GM23338 (cell line): ENCODE results near the gene A1BG.

Source experiments
- CREB1 ChIP-seq: fragments of 250-450 bp; sonication (Bioruptor Pico); IDR thresholded peaks from 2 replicates; pipeline ENCODE4 v1.5.0; 2020; ENCODE audit warnings: low read depth, mild to moderate bottlenecking, moderate library complexity
- CTCF ChIP-seq, 2 experiments: fragments of 200-600 bp in 1 of 2; sonication (generic) in 1 of 2; conservative IDR thresholded peaks; 2 replicates each; pipeline versions ENCODE4 v1.5.1 to v1.6.1; 2016 to 2017; ENCODE audit warnings: antibody characterized with exemption in 2 of 2, low read depth in 2 of 2, mild to moderate bottlenecking in 2 of 2, moderate library complexity in 1 of 2
- EZH2 ChIP-seq: fragments of 200-600 bp; sonication (generic); IDR thresholded peaks from one replicate; pipeline ENCODE4 v1.8.0; 2017; ENCODE audit warnings: antibody characterized with exemption, mild to moderate bottlenecking, low read depth; ENCODE audit not compliant: unreplicated experiment
- EZH2phosphoT487 ChIP-seq: fragments of 200-600 bp; sonication (generic); IDR thresholded peaks from one replicate; pipeline ENCODE4 v1.8.1; 2018; ENCODE audit warnings: antibody characterized with exemption; ENCODE audit not compliant: unreplicated experiment
- JUNB ChIP-seq: IDR thresholded peaks from one replicate; pipeline ENCODE4 v1.6.1; 2016; ENCODE audit warnings: antibody characterized with exemption; ENCODE audit not compliant: unreplicated experiment
- POLR2AphosphoS5 ChIP-seq: IDR thresholded peaks from 2 replicates; pipeline ENCODE4 v1.6.1; 2016; ENCODE audit warnings: antibody characterized with exemption, low read depth
- ZNF331 ChIP-seq: fragments of 250-450 bp; sonication (Bioruptor Pico); IDR thresholded peaks from 2 replicates; pipeline ENCODE4 v1.5.0; 2020; ENCODE audit warnings: low read depth, mild to moderate bottlenecking, moderate library complexity
- TF ChIP-seq, protein P1 (sequence below): IDR thresholded peaks from one replicate; pipeline ENCODE4 v1.6.1; 2018; ENCODE audit warnings: antibody characterized with exemption; ENCODE audit not compliant: unreplicated experiment
- TF ChIP-seq, protein P2 (sequence below): IDR thresholded peaks from 2 replicates; pipeline ENCODE4 v1.6.1; 2016; ENCODE audit warnings: antibody characterized with exemption
- TF ChIP-seq, protein P3 (sequence below): fragments of 250-450 bp; sonication (Bioruptor Pico); IDR thresholded peaks from 2 replicates; pipeline ENCODE4 v1.5.0; 2020; ENCODE audit warnings: mild to moderate bottlenecking, moderate library complexity

DNA sequence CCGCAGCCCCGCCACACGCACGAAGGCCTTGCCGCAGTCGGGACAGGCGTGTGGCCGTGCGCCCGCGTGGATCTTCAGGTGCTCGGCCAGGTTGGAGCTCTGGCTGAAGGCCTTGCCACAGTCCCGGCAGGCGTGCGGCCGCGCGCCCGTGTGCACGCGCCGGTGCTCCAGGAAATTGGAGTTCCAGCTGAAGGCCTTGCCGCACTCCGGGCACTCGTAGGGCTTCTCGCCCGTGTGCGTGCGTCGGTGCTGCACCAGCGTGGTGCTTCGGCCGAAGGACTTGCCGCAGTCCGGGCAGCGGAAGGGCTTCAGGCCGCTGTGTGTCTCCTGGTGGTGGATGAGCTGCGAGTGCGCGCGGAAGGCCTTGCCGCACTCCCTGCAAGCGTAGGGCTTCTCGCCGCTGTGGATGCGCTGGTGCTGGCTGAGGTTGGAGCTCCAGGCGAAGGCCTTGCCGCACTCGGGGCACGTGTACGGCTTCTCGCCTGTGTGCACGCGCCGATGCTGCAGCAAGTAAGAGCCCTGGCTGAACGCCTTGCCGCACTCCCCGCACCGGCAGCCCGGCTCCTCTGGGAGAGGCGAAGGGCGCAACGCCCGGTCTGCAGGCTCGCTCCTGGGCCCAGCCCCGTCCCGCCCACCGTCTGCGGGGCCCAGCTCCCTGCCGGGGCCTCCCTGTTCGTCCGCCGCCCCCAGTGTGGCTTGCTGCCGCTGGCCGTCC is 3.6 kb upstream of the A1BG start:
- TF ChIP-seq CTCF (conservative IDR thresholded peaks at IDR 0.05; ENCODE audit: low read depth in 2 of 2) (no peak), JUNB (no peak), EZH2phosphoT487 (no peak), POLR2AphosphoS5 (no peak), CREB1 (no peak), EZH2 (no peak), ZNF331 (CRISPR knock-in tag) (no peak)
- TF ChIP-seq, protein P1, sequence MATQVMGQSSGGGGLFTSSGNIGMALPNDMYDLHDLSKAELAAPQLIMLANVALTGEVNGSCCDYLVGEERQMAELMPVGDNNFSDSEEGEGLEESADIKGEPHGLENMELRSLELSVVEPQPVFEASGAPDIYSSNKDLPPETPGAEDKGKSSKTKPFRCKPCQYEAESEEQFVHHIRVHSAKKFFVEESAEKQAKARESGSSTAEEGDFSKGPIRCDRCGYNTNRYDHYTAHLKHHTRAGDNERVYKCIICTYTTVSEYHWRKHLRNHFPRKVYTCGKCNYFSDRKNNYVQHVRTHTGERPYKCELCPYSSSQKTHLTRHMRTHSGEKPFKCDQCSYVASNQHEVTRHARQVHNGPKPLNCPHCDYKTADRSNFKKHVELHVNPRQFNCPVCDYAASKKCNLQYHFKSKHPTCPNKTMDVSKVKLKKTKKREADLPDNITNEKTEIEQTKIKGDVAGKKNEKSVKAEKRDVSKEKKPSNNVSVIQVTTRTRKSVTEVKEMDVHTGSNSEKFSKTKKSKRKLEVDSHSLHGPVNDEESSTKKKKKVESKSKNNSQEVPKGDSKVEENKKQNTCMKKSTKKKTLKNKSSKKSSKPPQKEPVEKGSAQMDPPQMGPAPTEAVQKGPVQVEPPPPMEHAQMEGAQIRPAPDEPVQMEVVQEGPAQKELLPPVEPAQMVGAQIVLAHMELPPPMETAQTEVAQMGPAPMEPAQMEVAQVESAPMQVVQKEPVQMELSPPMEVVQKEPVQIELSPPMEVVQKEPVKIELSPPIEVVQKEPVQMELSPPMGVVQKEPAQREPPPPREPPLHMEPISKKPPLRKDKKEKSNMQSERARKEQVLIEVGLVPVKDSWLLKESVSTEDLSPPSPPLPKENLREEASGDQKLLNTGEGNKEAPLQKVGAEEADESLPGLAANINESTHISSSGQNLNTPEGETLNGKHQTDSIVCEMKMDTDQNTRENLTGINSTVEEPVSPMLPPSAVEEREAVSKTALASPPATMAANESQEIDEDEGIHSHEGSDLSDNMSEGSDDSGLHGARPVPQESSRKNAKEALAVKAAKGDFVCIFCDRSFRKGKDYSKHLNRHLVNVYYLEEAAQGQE: no peak
- TF ChIP-seq, protein P2, sequence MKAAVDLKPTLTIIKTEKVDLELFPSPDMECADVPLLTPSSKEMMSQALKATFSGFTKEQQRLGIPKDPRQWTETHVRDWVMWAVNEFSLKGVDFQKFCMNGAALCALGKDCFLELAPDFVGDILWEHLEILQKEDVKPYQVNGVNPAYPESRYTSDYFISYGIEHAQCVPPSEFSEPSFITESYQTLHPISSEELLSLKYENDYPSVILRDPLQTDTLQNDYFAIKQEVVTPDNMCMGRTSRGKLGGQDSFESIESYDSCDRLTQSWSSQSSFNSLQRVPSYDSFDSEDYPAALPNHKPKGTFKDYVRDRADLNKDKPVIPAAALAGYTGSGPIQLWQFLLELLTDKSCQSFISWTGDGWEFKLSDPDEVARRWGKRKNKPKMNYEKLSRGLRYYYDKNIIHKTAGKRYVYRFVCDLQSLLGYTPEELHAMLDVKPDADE: no peak
- TF ChIP-seq, protein P3, sequence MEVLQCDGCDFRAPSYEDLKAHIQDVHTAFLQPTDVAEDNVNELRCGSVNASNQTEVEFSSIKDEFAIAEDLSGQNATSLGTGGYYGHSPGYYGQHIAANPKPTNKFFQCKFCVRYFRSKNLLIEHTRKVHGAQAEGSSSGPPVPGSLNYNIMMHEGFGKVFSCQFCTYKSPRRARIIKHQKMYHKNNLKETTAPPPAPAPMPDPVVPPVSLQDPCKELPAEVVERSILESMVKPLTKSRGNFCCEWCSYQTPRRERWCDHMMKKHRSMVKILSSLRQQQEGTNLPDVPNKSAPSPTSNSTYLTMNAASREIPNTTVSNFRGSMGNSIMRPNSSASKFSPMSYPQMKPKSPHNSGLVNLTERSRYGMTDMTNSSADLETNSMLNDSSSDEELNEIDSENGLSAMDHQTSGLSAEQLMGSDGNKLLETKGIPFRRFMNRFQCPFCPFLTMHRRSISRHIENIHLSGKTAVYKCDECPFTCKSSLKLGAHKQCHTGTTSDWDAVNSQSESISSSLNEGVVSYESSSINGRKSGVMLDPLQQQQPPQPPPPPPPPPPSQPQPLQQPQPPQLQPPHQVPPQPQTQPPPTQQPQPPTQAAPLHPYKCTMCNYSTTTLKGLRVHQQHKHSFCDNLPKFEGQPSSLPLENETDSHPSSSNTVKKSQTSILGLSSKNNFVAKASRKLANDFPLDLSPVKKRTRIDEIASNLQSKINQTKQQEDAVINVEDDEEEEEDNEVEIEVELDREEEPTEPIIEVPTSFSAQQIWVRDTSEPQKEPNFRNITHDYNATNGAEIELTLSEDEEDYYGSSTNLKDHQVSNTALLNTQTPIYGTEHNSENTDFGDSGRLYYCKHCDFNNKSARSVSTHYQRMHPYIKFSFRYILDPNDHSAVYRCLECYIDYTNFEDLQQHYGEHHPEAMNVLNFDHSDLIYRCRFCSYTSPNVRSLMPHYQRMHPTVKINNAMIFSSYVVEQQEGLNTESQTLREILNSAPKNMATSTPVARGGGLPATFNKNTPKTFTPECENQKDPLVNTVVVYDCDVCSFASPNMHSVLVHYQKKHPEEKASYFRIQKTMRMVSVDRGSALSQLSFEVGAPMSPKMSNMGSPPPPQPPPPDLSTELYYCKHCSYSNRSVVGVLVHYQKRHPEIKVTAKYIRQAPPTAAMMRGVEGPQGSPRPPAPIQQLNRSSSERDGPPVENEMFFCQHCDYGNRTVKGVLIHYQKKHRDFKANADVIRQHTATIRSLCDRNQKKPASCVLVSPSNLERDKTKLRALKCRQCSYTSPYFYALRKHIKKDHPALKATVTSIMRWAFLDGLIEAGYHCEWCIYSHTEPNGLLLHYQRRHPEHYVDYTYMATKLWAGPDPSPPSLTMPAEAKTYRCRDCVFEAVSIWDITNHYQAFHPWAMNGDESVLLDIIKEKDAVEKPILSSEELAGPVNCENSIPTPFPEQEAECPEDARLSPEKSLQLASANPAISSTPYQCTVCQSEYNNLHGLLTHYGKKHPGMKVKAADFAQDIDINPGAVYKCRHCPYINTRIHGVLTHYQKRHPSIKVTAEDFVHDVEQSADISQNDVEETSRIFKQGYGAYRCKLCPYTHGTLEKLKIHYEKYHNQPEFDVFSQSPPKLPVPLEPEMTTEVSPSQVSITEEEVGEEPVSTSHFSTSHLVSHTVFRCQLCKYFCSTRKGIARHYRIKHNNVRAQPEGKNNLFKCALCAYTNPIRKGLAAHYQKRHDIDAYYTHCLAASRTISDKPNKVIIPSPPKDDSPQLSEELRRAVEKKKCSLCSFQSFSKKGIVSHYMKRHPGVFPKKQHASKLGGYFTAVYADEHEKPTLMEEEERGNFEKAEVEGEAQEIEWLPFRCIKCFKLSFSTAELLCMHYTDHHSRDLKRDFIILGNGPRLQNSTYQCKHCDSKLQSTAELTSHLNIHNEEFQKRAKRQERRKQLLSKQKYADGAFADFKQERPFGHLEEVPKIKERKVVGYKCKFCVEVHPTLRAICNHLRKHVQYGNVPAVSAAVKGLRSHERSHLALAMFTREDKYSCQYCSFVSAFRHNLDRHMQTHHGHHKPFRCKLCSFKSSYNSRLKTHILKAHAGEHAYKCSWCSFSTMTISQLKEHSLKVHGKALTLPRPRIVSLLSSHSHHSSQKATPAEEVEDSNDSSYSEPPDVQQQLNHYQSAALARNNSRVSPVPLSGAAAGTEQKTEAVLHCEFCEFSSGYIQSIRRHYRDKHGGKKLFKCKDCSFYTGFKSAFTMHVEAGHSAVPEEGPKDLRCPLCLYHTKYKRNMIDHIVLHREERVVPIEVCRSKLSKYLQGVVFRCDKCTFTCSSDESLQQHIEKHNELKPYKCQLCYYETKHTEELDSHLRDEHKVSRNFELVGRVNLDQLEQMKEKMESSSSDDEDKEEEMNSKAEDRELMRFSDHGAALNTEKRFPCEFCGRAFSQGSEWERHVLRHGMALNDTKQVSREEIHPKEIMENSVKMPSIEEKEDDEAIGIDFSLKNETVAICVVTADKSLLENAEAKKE (CRISPR knock-in tag): no peak
